A204.1 (cell line): ENCODE data around the gene COL23A1.

Source experiments
- FAIRE-seq: peaks from 2 replicates; lab custom pipeline; 2012; peaks lifted over from hg19 to GRCh38; lab: Jason Lieb, UNC

COL23A1 gene

DNA sequence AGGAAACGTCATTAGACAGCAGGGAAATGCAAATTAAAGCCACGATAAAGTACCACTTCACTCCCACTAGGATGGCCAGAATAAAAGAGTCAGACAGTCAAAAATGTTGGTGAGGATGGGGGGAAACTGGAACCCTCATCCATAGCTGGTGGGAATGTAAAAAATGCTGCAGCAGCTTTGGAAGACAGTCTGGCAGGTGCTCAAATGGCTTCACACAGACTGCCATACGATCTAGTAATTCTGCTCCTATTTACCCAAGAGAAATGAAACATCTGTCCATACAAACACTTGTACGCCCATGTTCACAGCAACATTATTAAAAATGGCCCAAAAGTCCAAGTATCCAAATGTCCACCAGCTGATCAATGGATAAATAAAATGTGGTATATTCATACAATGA, 198.7 kb downstream of the COL23A1 start:
- no peak for FAIRE-seq

DNA sequence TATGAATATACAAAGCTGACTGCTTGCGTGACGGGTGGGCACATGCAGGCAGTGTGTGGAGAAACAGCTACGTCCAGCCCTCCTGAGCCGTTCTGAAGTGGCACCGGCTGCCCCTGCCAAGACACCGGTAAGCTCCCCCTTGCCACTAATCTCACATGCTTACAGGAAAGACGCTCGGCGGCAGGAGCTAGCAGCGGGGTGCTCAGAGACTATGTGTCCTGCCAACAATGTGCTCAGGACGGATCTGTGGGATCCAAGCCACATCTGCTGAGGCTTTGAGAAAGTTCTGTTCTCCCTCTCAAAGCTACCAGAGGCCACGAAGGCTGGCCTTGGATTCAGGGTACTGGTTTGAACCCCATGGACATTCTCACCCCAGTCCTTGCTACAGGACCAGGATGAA, 200.4 kb downstream of the COL23A1 start:
- no peak for FAIRE-seq

DNA sequence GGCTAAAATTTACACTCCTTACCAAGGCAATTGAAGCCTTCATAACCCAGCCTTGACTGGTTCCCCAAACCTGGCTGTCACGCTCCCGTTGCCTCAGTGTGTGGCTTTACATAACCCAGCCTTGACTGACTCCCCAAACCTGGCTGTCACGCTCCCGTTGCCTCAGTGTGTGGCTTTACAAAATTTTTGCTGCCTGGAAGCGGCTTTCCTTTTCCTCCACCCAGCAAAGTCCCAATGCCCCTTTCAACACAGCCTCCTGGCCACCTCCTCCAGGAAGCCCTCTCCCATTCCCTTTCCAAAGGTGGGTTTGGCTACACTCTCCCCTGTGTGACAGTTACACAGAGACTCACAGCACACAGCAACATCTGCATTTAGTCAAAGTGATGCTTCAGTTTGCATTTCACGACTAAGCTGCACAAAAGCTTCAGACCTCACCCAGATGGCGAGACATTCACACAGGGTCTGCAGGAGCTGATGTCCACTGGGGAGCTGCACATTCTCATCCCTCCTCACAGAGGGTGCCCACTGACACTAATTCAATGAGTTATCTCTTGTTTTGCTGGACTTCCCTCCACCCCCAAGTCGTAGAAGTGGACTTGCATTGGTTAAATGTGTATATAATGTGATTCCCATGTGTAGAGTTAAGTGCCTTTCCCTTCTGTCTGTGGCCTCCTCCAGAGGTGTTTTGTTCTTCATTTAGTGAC, 201.0 kb downstream of the COL23A1 start:
- no peak for FAIRE-seq

DNA sequence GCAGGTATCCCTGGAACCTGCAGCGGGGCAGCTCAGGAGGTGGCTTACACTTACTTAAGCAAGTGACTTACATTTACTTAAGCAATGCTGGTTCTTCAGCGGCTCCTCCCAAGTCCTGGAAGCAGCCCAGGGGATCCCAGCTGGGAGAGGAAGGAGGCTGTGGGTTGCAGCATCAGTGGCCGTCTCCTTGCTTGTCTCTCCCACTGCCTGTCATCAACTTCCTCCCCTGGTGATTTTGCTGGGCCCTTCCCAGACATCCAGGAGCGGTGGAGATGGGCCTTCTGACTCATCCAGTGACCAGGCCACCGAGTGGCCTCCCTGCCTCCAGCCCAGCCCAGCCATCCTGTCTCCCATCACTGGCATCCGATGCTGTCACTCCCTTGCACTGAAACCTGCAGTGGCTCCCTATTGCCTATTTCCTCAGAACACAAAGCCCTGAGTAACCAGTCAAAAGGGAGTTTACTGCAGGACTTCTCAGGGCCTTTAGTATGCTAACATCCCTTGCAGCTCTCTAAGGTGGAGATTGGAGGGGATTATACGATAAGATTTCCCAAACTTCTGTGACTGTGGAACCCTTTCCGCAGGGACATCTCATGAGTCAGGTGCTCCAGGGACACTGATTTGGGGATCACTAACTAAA, 201.7 kb downstream of the COL23A1 start:
- FAIRE-seq: no peak

DNA sequence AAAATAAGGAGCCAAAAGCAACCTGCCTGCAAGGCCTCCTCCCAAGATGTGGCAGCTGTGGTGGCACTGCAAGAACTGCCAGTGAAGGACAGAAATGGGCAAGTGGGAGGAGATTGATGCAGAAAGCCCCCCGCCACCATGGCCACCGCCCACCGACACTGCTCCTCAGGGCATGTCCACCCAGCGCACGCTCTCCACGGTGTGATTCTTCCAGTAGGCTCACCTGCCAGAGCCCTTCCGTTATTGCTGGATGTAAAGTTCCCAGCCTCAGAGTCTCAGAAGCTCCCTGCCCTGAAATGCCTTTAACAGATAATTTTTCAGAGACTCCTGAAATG, 202.4 kb downstream of the COL23A1 start:
- FAIRE-seq: no peak

DNA sequence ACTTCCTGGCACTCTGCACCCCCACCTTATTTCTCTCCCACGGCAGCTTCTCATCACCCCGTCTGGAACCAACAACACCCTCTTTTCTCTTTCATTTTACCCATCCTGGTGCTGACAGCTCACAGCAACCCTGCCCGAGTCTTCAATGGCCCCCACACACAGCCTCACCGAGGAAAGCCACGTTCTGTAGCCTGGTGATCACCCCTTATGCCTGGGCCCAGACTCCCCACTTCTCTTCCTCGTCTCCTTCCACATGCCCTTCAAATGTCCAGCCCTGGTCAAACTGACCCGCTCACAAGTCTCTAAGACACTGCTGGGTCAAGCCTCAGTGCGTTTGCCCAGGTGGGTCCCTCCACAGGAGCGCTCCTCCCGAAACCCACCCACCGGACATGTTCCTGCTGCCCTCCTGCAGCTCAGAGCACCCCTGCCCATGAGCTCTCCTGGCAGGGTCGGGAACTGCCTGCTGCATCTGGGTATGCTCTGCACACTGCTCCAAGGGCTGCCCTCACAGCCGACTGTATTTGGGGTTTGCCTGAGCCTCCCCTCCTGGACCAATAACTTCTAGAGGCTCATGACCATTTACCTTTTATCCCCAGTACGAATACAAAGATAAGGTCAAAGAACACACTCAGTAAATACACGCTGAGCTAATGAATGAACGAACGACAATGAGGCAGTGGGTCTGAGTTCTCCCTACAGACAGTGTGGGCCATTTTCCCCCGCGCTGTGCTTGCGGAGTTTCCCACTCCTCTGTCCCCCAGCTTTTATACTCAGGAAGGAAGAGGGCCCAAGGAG, 202.9 kb downstream of the COL23A1 start:
- no peak for FAIRE-seq

DNA sequence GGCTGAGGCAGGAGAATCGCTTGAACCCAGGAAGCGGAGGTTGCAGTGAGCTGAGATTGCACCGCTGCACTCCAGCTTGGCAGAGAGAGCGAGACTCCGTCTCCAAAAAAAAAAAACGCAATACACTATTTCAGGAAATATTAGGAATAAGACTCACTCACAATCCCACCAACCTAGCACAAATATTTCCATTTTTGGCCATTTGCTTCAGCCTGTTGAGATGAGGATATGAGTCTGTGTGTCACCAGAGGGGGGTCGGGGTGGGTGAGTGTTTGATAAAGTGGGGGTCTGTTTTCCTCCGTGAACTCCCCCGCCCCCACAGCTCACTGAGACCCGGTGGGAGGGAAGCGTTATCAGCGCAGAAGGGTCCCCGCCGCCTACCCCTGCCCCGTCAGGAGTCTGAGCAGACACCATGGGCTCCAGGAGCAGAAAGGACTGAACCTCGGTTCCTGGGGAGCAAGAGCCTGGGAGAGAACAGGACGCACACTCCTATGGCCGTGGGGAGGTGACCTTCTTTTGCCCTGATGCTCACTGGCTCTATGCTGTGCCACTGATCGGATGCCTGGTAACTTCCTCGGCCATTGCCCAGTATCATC, 203.8 kb downstream of the COL23A1 start:
- FAIRE-seq: no peak

DNA sequence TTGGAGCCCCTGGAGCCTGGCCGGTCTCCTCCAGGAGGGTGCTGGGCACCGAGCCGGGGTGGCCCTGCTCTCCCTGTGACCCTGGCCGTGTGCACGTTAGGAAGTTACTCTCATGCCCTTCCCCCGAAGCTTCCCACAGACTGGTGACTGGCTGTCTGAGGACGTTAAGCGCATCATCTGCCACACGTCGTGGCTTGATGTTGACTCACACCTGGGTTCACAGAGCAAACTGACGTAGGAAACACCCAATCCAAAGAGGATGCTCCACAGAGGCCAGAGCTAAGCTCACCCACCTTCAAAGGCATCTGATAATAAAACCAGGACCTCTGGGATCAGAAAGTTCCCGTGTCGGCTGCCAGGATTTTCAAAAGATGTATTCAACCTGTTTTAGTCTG, 204.7 kb downstream of the COL23A1 start:
- no peak for FAIRE-seq

DNA sequence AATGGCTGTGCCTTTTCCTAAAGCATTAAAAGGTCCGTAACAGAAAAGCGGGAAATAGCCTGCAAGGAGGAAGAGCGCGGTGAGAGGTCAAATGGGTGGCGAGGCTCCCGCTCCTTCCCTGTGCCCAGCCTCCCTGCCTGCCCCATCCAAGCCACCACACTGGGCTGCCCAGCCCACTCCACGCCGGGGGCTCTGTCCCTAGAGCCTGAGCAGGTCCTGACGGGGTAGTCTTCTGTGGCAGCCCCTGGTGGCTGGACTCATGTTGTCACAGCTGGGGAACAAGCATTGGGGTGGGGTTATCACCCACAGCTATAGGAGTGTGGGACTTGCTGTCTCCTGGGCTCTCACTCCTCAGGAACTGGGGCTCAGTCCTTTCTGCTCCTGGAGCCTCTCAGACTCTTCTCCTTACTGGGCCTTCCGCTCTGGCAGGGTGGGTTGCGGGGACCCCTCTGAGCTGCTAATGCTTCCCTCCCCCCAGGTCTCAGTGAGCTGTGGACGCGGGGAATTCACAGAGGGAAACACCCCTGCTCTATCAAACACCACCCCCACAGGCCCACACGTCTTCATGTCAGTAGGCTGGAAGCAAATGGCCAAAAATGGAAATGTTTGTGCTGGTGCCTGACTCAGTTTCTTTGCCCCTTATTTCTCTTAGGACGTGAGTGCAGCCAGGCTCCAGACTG, 205.2 kb downstream of the COL23A1 start:
- FAIRE-seq: no peak

DNA sequence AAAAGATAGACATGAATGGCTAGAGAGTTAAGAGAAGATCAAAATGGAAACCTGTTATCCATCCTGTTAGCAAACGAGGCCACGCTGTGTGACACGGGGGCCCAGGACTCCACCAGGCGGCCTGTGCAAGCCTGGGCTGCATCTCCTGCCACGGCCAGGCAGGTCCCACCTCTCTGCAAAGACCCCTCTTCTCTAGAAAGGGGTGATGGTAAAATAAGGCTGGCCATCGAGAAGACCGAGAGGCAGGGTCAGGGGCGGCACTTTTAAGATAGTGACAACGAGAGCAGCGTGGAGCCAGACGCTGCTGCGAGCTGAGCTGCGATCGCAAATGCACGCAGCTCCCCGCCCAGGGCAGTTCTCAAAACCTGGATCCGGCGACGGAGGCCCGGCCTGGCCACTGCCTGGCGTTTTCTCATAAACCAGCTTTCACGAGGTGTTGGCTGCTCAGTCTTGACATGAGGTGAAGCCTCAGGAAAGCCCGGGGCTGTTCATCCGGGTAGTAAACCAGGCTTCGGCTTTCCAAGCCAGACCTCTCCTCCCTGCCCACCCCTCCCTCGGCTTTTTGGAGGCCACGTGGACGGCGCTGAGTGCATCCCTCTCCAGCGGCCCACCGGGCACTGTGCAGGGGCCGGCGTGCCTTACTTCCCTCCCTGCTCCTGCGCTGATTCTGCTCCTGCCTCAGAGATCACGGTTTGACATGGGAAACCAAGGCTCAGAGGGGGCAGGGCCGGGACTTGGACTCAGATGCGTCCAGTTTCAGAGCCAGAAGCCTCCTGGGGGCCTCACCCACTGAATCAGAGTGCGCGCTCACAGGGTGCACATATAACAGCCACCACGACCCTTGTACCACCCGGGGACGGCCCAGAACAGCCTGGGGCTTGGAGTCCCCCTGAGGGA, 206.0 kb downstream of the COL23A1 start:
- no peak for FAIRE-seq

DNA sequence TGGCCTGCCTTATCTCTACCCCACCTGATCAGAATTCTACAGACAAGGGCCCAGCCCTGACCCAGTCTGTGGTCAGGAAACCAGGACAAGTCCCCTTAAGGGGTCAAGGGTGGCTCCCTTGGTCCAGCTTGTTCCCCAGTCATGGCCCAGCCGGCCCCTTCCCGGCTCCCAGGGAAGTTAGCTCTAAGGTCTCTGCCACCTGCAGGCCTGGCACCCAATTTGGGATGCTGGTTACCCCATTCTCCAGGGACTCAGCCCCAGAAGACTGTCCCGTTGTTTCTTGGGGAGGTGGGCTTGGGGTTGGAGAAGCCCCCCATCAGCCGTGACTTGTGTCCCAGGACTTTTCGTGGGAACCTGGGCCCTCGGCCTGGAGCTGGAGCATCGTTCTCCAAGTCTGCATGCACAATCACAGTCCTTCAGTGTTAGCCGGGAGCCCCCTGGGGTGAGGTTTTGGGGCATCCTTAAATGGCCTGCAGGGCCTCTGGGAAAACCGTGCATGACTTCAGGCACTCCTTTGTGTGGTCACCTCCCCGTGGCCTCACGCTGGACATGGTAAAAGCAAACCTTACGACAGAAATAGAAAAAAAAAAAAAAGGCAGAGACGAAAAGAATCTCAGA, 206.8 kb downstream of the COL23A1 start:
- no peak for FAIRE-seq

DNA sequence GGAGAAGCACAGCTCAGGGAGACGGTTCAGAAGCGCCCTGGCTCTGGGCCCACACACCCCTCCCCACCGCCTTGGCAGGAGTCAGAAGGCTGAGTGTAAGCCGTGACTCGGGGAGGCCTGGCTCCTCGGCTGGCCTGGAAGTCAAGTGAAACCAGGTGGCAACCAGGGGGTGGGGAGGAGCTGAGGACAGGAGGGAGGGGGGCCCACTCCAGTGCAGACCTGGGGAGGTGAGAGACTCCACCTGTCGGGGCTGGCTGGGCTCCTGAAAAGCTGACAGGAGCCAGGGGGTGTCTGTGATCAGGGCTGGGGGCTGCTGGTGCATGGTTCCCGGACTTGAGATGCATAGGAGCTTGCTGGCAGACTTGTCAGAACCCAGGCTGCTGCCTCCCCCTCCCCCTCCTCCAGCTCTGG, 207.4 kb downstream of the COL23A1 start:
- no peak for FAIRE-seq

DNA sequence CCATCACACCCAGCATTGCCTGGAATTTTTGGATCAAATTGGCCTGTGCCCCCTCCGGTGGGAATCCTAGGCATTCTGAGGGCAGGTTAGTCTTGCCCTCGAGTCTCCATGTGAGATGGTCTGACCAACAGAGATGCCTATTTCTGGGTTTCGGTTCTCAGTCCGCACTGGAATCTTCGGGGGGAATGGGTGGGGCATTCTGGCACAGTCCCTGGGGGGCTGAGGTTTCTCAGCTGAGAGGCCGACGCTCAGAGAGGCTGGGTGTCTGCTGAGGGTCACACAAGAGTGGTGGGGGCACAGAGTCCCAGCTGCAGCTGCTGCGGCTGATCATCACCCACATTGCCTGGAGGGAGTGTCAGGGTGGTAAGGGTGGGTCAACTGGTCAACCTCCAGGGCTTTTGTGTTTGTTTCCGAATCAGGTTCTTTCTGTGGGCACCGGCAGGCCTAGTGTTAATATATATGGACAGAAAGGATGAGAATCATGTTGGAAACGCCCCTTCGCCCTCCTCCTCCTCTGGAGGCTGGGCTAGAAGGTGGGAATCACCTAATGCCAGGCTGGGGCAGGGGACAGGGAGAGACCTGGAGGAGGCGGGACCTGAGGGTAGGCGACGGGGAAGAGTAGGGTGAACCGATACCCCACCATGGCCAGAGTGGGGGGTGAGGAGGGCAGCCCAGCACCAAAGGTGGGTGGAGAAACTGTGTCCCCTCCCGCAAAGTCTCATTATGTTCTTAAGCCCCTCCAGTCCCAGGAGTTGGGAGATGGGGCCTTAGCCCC, 208.1 kb downstream of the COL23A1 start:
- FAIRE-seq: no peak

DNA sequence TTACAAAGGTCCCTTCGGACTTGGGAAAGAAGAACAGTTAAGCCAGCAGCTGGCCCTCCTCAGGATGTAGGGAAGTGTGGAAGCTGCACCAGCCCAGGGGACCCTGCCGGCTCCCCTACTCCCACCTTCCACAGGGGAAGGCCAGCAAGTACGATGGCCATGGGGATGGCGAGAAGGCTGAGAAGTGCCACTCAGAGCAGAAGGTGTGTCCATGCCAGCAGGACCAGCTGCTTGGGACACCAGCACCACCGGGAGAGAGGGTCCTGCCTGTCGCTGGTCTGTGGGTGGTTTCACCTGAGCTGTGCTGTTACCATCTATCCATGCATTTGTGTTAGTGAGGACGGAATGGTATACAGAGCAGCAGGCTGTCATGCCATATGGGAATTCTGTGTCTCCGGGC, 209.0 kb downstream of the COL23A1 start:
- FAIRE-seq: no peak

DNA sequence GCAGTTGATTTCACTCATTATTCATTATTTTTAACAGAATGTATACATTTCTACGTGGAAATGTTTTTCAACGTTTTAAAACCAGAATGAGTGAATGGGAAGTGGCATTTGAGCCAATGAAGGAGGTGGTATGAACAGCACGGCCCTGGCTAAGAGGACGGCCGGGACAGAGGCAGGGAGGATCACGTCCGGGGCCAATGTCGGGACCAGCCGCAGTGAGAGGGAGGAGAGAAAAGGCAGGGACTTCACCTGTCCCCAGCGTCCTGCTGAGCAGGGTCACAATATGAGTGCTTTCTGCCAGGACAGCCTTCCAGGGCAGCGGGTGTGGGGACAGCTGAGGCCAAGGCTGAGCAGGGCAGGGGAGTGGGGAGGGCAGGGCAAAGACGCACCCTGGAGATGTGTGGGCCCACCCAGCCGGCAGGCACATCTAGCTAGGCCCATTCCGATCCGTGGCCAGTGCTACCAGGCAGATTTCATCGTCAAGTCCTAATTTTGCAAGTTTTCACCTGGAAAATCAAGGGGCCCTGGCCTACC, 209.6 kb downstream of the COL23A1 start:
- FAIRE-seq: no peak

DNA sequence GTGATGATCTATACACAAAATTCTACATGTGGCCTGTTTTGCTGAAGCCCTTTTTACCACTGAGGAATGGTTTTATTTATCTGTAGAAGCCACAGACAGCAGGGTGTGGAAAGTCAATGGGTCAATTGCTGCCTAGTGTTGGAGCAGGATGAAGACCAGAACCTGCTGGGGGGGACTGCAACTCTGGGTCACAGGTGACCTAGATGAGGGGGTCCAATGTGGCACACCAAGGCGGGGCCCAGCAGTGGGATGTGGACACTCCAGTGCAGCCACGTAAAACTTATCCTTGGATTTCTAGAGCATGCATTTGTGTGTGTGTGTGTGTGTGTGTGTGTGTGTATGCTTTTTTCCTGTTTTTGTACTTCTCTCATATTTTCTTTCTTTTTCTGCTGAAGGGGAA, 210.1 kb downstream of the COL23A1 start:
- FAIRE-seq: no peak

DNA sequence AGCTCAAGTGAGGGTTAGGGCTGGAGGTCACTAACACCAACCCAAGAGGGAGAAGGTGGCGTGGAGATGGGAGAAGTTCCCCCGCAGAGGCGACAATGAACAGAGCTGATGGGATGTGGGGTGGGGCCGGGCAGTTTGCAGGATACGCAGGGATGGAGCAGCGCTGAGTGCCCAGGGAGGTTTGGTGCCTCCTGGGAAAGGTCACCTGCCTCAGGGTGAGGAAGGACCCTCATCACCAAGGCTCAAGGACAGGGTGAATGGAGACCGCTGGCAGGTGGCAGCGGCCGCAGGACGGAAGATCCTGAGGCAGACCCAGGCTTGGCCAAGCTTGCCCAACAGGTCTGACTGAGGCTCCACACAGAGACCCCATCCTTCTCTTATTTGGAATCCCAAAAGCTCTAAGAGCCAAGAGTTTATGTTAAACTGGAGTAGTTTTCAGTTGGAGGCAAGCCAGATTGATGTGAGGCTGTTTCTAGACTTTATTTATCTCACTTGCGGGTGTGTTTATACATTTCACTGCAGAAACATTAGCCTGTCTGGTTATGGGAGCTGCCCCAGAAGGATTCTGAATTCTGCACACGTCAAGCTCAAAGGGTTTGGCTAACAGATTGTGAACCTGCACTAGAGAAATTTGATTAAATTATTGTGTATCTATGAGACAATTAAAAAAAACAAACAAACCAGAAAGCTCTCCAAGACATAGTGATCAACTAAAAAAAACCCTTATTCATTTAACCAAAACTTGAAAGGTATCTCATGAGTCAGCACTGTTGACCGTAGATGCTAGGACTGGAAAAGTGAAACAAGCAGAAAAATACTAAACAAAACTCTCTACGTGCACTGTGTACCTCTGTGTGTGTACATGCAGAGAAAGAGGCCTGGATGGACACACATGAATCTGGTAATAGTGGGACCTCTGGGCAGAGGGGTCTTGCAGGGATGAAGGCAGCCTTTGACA, 211.4 kb downstream of the COL23A1 start:
- no peak for FAIRE-seq

DNA sequence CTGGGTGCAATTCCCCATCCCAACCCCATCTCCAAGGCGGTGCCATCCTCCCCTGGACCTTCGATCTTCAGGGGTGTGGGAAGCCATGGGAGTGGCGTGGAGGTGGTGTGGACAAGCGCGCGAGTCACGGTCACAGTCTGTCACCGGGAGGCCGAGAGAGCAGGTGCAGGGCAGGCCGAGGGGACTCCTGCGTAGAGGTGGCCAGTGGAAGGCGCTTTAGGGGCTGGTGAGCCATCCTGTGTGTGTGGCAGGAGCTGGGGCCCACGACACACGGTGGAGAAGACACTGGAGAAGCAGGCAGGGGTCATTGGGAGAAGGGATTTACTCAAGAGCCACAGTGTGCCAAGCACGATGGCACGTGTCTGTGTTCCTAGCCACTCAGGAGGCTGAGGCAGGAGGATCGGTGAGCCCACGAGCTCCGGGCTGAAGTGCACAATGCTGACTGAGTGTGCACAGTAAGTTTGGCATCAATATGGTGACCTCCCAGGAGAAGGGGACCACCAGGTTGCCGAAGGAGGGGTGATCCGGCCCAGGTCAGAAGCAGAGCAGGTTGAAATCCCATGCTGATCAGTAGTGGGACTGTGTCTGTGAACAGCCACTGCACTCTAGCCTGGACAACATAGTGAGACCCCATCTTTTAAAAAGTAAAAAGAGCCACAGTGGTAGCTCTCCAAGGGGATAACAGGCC, 212.5 kb downstream of the COL23A1 start:
- FAIRE-seq: no peak
